Measurements from ENCODE around the gene PLEKHN1. TPM values are rescaled to one million over a fixed set of nuclear protein-coding genes. Genes with fewer than 3 reads are reported as not detected.
"Not testable (repeated sequence)": the region's sequence is repeated elsewhere in the genome, so short reads cannot be mapped to it uniquely, and the experiment has no call there.

PLEKHN1 gene
- total and polyA plus RNA-seq, 8 donors: 0.16 to 2.8 (median 0.47) TPM

DNA sequence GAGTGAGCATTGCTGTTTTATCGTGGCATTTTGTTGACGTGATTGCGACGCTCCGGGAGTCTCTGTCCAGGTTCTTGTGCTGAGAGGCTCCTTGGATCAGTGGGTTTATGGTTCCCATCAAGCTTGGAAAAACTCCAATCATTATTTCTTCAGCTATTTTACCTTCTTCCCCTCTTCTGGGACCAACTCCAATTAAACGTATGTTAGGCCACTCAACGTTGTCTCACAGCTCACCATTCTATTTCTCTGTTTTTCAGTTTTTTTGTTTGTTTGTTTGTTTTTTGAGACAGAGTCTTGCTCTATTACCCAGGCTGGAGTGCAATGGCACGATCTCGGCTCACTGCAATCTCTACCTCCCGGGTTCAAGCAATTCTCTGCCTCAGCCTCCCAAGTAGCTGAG is 25.6 kb downstream of the PLEKHN1 start:
- intact Hi-C loops (cut with DNase I): no loop called here
- no peak for FAIRE-seq
- TF ChIP-seq, protein P1, sequence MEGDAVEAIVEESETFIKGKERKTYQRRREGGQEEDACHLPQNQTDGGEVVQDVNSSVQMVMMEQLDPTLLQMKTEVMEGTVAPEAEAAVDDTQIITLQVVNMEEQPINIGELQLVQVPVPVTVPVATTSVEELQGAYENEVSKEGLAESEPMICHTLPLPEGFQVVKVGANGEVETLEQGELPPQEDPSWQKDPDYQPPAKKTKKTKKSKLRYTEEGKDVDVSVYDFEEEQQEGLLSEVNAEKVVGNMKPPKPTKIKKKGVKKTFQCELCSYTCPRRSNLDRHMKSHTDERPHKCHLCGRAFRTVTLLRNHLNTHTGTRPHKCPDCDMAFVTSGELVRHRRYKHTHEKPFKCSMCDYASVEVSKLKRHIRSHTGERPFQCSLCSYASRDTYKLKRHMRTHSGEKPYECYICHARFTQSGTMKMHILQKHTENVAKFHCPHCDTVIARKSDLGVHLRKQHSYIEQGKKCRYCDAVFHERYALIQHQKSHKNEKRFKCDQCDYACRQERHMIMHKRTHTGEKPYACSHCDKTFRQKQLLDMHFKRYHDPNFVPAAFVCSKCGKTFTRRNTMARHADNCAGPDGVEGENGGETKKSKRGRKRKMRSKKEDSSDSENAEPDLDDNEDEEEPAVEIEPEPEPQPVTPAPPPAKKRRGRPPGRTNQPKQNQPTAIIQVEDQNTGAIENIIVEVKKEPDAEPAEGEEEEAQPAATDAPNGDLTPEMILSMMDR (IDR thresholded peaks at IDR 0.05): no peak
- no peak for ATAC-seq
- Histone ChIP-seq H3K9me3 (no peaks in the 10 kb centered on the region), H3K27ac (no peak overlapping the region), H3K36me3 (no peaks in the 10 kb centered on the region), H3K4me1 (no peaks in the 10 kb centered on the region), H3K27me3 (no peaks in the 10 kb centered on the region), H3K4me3 (no peak overlapping the region)
- WGBS, 2 donors: 95 to 97% methylated on average over 10 of the region's 10 CpGs
- DNase-seq: no peak

DNA sequence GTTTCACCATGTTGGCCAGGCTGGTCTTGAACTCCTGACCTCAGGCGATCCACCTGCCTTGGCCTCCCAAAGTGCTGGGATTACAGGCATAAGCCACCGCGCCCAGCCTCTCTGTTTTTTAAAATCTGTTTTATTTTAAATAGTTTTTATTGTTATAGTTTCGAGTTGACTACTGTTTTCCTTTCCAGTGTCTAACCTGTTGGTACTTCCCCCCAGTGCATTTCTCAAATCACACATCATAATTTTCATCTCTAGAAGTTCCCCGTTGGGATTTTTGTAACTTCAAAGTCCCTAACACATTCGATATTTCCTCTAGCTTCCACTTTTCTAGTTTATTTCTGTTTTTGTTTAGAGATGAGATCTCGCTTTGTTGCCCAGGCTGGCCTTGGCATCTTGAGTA is 26.1 kb downstream of the PLEKHN1 start:
- WGBS, 2 donors: 86 to 91% methylated on average over 7 of the region's 7 CpGs
- H3K4me3 ChIP-seq: no peak overlapping the region
- H3K9me3 ChIP-seq: no peaks in the 10 kb centered on the region
- no peak overlapping the region for H3K27ac ChIP-seq
- intact Hi-C loops (cut with DNase I): no loop called here
- ATAC-seq (no peak), FAIRE-seq (no peak), DNase-seq (no peak)
- no peaks in the 10 kb centered on the region for H3K36me3 ChIP-seq
- no peaks in the 10 kb centered on the region for H3K27me3 ChIP-seq
- TF ChIP-seq, protein P1 (IDR thresholded peaks at IDR 0.05): no peak
- H3K4me1 ChIP-seq: no peaks in the 10 kb centered on the region

DNA sequence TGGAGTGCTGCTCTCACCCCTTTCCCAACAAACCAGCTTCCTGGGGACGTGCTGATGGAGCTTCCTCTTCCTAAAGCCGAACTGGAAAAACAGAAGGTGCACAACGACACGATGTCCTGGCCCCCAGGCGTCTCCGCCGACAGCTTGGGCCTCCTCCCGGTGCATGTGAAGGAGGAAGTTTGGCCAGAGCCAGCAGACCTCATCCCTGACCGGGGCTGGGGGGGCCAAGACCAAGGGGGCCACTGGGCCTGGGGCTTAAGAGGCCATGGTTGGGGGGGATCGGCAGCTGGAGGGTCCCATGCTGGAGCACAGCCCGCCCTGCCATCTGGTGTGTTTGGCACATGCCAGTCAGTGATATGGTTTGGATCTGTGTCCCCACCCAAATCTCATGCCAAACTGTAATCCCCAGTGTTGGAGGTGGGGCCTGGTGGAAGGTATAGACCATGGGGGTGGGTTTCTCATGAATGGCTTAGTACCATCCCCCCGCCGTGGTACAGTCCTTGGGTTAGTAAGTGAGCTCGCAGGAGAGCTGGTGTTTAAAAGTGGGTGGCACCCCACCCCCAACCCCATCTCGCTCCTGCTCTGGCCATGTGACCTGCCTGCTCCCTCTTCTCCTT is 27.2 kb downstream of the PLEKHN1 start:
- Histone ChIP-seq H3K4me1 (no peaks in the 10 kb centered on the region), H3K27me3 (no peaks in the 10 kb centered on the region), H3K36me3 (no peaks in the 10 kb centered on the region), H3K4me3 (no peak overlapping the region), H3K9me3 (no peaks in the 10 kb centered on the region), H3K27ac (no peak overlapping the region)
- TF ChIP-seq, protein P1 (IDR thresholded peaks at IDR 0.05): no peak
- 76 to 77% methylated on average over 15 of the region's 15 CpGs for WGBS, 2 donors
- intact Hi-C loops (cut with DNase I): no loop called here
- no peak for FAIRE-seq
- no peak for ATAC-seq
- no peak for DNase-seq

DNA sequence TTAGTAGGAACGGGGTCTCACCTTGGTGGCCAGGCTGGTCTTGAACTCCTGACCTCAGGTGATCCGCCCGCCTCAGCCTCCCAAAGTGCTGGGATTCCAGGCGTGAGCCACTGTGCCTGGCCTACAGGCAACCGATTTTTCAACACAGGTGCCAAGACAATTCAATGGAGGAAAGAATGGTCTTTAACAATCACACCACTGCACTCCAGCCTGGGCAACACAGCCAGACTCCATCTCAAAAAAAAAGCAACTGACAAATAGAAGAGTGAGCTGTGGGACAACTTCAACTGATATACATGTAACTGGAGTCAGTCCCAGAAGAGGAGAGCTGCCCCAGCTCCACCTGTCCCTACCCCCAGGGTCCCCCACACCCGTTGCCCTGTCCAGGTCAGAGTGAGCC is 28.3 kb downstream of the PLEKHN1 start:
- DNase-seq: peak in 1 of 6 donors; percentile 31
- FAIRE-seq; ATAC-seq; H3K9me3 ChIP-seq; H3K27me3 ChIP-seq; H3K4me1 ChIP-seq; H3K27ac ChIP-seq; intact Hi-C loops (cut with DNase I); H3K4me3 ChIP-seq; H3K36me3 ChIP-seq: not testable (repeated sequence)
- 74 to 76% methylated on average over 6 of the region's 6 CpGs for WGBS, 2 donors

DNA sequence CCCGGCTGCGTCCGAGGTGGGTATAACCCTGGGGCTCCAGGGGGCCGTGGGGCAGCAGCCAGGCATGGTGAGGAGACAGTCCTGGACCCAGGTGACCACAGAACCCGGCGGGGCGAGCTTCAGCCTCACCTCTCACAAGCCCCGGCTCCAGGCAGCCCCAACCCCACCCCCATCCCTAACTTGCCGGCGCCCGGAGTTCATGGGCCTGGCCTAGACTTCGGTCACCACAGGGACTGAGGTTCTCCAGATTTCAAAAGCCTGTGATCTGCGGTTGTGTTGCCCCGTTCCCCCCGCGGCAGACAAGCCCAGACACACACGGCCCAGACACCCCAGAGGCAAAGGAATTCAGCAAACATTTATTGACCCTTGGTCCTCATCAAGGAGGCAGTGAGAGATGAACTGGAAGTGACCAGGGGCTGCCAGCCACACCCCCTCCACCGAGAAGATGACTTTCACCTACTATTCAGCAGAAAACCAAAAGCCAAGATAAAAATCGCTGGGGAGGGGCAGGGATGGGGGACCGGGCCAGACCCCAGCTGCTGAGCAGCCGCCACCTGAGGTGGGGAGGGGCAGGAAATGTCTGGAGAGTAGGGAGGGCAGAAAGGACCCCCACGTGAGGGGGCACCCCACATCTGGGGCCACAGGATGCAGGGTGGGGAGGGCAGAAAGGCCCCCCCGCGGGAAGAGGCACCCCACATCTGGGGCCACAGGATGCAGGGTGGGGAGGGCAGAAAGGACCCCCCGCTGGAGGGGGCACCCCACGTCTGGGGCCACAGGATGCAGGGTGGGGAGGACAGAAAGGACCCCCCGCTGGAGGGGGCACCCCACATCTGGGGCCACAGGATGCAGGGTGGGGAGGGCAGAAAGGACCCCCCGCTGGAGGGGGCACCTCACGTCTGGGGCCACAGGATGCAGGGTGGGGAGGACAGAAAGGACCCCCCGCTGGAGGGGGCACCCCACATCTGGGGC is 29.7 kb downstream of the PLEKHN1 start:
- ATAC-seq (no peak), DNase-seq (peak in 2 of 6 donors; percentile 4 to 74), FAIRE-seq (no peak)
- no peak overlapping the region for H3K27ac ChIP-seq
- H3K27me3 ChIP-seq: no peaks in the 10 kb centered on the region
- no peak overlapping the region for H3K4me3 ChIP-seq
- intact Hi-C loops (cut with DNase I): no loop called here
- H3K4me1 ChIP-seq: peaks cover 0 to 4% (median 0%) of the 10 kb centered on the region in 3 donors
- WGBS, 2 donors: 37 to 45% methylated on average over 27 to 30 of the region's 30 CpGs
- no peaks in the 10 kb centered on the region for H3K36me3 ChIP-seq
- no peaks in the 10 kb centered on the region for H3K9me3 ChIP-seq
- TF ChIP-seq, protein P1 (IDR thresholded peaks at IDR 0.05): no peak
